ENCODE results near the gene AJM1.

Gene AJM1

GRCh38 chr9:136889858-136890257, 47.6 kb downstream of the AJM1 start:
- no peak overlapping the region for H3K4me3 ChIP-seq (ENCODE audit: insufficient read depth, low read depth, low read length, poor library complexity, severe bottlenecking)
- no peak overlapping the region for H3K27ac ChIP-seq (ENCODE audit: insufficient read depth, low read length, poor library complexity, severe bottlenecking)
- DNase-seq, result no peak
- peaks cover 12% of the 10 kb centered on the region for H3K36me3 ChIP-seq (ENCODE audit: control insufficient read depth, insufficient read depth, low read length)
- H3K4me1 ChIP-seq (ENCODE audit: control insufficient read depth, insufficient read depth, low read length, poor library complexity, severe bottlenecking), result peaks cover 20% of the 10 kb centered on the region
- no peaks in the 10 kb centered on the region for H3K9me3 ChIP-seq (ENCODE audit: control insufficient read depth, low read length)
- no peaks in the 10 kb centered on the region for H3K27me3 ChIP-seq (replicated peaks; ENCODE audit: control insufficient read depth, insufficient read depth, low read length, poor library complexity, severe bottlenecking)

GRCh38 chr9:136890661-136891060, 48.4 kb downstream of the AJM1 start:
- peaks cover 11% of the 10 kb centered on the region for H3K4me1 ChIP-seq (ENCODE audit: control insufficient read depth, insufficient read depth, low read length, poor library complexity, severe bottlenecking)
- peaks cover 15% of the 10 kb centered on the region for H3K36me3 ChIP-seq (ENCODE audit: control insufficient read depth, insufficient read depth, low read length)
- no peaks in the 10 kb centered on the region for H3K27me3 ChIP-seq (replicated peaks; ENCODE audit: control insufficient read depth, insufficient read depth, low read length, poor library complexity, severe bottlenecking)
- no peak overlapping the region for H3K4me3 ChIP-seq (ENCODE audit: insufficient read depth, low read depth, low read length, poor library complexity, severe bottlenecking)
- no peak overlapping the region for H3K27ac ChIP-seq (ENCODE audit: insufficient read depth, low read length, poor library complexity, severe bottlenecking)
- DNase-seq, result no peak
- H3K9me3 ChIP-seq (ENCODE audit: control insufficient read depth, low read length), result no peaks in the 10 kb centered on the region

Data from effector memory CD4-positive, alpha-beta T cell (primary cell).